NCI-H1930 (cell line): ENCODE results near the gene CHST6.
"Not testable (repeated sequence)": the region's sequence is repeated elsewhere in the genome, so short reads cannot be mapped to it uniquely, and the experiment has no call there.

Experiments used
- DNase-seq, 2 experiments: peaks; one replicate each; lab custom pipeline; 2025; lab: John Stamatoyannopoulos, UW

The CHST6 gene

DNA sequence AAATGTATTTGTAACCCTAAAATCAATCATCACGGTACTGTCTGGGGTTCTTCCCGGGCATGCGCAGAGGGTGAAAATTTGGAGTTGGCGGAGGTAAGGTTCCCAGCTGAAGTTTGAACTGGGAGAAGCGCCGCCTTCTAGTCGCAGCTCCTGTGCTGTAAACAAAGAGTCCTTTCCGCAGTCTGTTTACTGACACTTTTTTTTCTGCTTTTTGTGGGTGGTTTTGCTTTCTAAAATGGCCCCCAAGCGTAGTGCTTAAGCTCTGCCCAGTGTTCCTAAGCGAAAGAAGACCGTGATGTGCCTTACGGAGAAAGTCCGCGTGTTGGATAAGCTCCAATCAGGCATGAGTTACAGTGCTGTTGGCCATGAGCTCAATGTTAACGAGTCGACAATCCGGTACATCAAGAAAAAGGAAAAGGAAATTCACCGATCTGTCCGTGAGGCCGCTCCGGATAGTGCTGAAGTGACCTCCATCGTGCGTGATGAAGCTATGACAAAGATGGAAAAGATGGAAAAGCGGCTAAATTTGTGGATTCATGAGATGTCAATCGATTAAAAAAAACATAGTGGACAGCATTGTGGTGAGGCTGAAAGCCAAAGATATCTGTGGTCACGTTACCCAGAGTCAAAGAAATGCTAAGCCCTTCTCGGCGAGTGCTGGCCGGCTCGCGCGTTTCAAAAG, 61.4 kb downstream of the CHST6 start:
- DNase-seq = peak; percentile 58 to 68

DNA sequence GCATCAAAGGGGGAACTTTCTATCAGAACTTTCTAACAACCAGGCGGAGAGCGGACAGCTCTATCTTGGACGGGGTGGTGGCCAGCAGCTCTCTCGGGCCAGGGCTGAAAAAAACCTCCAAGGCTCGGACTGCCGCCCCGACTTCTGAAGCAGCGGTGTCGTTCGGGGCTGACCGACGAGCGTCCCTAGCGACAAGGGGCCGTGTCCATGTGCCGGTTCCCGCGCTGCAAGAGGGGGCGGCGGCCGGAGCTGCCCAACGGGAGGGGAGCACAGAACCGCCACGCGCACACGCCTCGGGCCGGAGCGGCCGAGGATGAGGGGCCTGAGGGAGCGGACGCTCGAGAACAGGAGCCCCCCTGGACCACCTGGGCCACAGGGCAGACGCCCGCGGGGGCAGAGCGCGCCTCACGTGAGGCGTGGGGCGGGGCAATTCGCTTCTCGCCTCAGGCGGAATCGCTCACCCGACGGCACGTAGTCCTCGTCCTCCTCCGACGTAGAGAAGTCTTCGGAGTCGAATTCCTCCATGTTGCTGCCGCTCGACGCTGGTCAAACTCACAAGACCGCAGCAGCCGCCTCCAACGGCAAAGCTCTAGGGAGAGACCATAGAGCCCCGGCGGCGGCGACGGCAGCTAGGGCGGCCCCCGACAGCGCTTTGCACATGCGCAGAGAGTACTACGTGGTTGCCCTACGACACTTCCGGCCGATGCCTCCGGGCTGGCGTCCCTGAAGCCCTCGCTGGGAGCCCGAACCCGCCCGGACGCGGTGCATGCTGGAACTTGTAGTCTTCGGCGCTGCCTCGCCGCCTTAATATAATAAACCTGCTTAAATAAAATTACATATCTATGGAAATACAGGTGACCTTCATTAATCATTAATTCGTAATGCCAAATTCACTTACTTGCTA, 62.2 kb downstream of the CHST6 start, which contains the start of gene CFDP1:
CFDP1 (minus strand) TSS at position 676 of the 904 bp plus-strand sequence; CDS start at position 525, 151 bp downstream.
- peak; percentile 81 to 87 for DNase-seq

DNA sequence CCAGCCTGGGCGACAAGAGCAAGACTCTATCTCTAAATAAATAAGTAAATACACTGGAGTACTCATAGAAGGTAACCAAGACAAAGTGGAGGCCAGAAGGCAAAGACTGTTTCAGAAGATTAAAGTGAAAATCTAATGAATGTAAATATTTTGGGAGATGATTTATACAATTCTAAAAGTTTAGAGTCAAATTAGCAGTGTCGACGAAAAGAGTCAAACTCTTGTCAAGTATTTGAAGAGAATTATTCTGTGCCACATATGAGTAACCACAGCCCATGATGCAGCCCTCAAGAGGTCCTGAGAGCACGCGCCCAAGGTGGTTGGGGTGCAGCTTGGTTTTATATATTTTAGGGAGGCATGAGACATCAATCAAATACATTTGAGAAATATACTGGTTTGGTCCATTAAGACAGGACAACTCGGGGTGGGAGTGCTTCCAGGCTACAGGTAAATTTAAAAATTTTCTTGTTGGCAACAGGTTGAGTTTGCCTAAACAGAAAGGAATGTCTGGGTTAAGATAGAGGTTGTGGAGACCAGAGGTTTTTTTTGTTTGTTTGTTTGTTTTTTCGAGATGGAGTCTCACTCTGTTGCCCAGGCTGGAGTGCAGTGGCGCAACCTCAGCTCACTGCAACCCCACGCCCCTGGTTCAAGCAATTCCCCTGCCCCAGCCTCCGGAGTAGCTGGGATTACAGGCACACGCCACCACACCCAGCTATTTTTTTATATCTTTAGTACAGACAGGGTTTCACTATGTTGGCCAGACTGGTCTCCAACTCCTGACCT, 65.4 kb downstream of the CHST6 start:
- DNase-seq = no peak

DNA sequence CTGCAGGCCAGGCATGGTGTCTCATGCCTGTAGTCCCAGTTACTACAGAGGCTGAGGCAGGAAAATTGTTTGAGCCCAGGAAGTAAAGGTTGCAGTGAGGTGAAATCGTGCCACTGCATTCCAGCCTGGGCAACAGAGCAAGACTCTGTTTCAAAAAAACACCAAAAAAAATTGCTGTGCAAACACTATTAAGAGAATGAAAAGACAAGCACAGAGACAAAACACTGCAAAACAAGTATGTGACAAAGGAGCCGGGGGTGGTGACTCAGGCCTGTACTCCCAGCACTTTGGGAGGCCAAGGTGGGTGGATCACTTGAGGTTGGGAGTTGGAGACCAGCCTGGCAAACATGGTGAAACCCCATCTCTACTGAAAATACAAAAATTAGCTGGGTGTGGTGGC, 68.7 kb downstream of the CHST6 start:
- not testable (repeated sequence) for DNase-seq

DNA sequence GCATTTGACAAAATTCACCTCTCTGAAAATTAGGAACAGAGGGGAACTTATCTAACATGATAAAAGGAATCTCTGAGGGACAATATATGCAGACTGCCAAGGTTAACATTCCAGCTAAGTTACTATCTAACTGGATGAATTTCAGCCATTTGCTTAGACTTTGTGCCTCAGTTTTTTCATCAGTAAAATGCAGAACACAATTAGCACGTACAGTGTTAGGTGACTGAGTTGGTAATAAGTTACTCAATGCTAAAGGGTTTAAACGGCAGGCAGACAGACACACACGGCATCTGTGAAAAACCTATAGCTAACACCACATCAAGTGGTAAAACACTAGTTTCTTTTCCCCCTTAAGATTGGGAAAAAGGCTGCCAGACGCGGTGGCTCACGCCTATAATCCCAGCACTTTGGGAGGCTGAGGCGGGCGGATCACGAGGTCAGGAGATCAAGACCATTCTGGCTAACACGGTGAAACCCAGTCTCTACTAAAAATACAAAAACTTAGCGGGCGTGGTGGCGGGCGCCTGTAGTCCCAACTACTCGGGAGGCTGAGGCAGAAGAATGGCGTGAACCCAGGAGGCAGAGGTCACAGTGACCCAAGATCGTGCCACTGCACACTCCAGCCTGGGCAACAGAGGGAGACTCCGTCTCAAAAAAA, 71.0 kb downstream of the CHST6 start:
- not testable (repeated sequence) for DNase-seq

DNA sequence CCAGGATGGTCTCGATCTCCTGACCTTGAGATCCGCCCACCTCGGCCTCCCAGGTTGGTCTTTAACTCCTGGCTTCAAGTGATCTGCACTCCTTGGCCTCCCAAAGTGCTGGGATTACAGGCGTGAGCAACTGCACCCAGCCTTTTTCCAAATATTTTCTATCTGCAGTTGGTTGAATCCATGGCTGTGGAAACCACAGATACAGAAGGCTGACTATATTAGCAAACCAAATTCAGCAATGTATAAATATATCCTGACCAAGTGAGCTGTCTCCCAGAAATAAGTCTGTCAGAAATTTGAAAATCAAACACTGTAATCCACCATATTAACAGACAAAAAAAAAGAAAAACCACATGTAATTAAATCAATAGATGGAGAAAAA, 71.5 kb downstream of the CHST6 start:
- no peak for DNase-seq
